H9 (cell line): ENCODE data around the gene SLC7A1. TPM values are rescaled to one million over a fixed set of nuclear protein-coding genes. Genes with fewer than 3 reads are reported as not detected.

ENCODE experiments used
- DNase-seq: peaks from one replicate; pipeline ENCODE4 v3.0.0-alpha.2; 2017
- H2AFZ ChIP-seq: one replicate; pipeline ENCODE4 v1.6.1; 2013; ENCODE audit warnings: mild to moderate bottlenecking, low read length, control low read depth, moderate library complexity
- H2AK5ac ChIP-seq: 2 replicates; pipeline ENCODE4 v1.6.1; 2013; ENCODE audit warnings: low read length, control low read depth, mixed read lengths; ENCODE audit not compliant: insufficient read length
- H2BK120ac ChIP-seq: one replicate; pipeline ENCODE4 v1.6.1; 2013; ENCODE audit warnings: low read depth, mild to moderate bottlenecking, low read length, control low read depth, inconsistent platforms; ENCODE audit not compliant: poor library complexity, severe bottlenecking
- H2BK12ac ChIP-seq: 2 replicates; pipeline ENCODE4 v1.6.1; 2013; ENCODE audit warnings: low read length, control low read depth, mixed read lengths, low read depth; ENCODE audit not compliant: insufficient read length
- H2BK15ac ChIP-seq: 2 replicates; pipeline ENCODE4 v1.6.1; 2013; ENCODE audit warnings: low read depth, low read length, control low read depth
- H2BK20ac ChIP-seq: one replicate; pipeline ENCODE4 v1.6.1; 2013; ENCODE audit warnings: low read depth, mild to moderate bottlenecking, low read length, control low read depth, inconsistent platforms; ENCODE audit not compliant: poor library complexity, severe bottlenecking
- H2BK5ac ChIP-seq: 2 replicates; pipeline ENCODE4 v1.6.1; 2013; ENCODE audit warnings: low read length, control low read depth, mixed read lengths; ENCODE audit not compliant: insufficient read length
- H3K14ac ChIP-seq: 2 replicates; pipeline ENCODE4 v1.6.1; 2013; ENCODE audit warnings: low read length, control low read depth; ENCODE audit not compliant: insufficient read depth
- H3K18ac ChIP-seq: 2 replicates; pipeline ENCODE4 v1.6.1; 2013; ENCODE audit warnings: low read depth, mild to moderate bottlenecking, mixed read lengths, low read length, control low read depth; ENCODE audit not compliant: insufficient read length
- H3K23ac ChIP-seq: 2 replicates; pipeline ENCODE4 v1.6.1; 2013; ENCODE audit warnings: low read length, control low read depth, mixed read lengths, low read depth; ENCODE audit not compliant: insufficient read length
- H3K23me2 ChIP-seq: 2 replicates; pipeline ENCODE4 v1.6.1; 2013; ENCODE audit warnings: low read depth, mild to moderate bottlenecking, mixed read lengths, low read length, control low read depth; ENCODE audit not compliant: insufficient read length, poor library complexity, severe bottlenecking
- H3K27ac ChIP-seq: 2 replicates; pipeline ENCODE4 v1.5.1; 2013; ENCODE audit warnings: low read length, control low read depth, mixed read lengths, low read depth; ENCODE audit not compliant: insufficient read length
- H3K27me3 ChIP-seq: 2 replicates; pipeline ENCODE4 v1.6.1; 2013; ENCODE audit warnings: low read length, control low read depth, inconsistent platforms; ENCODE audit not compliant: insufficient read depth
- H3K4ac ChIP-seq: 2 replicates; pipeline ENCODE4 v1.6.1; 2013; ENCODE audit warnings: low read depth, mild to moderate bottlenecking, control low read depth, inconsistent platforms, low read length, moderate library complexity
- H3K4me1 ChIP-seq: 2 replicates; pipeline ENCODE4 v1.6.1; 2013; ENCODE audit warnings: low read length, control low read depth, inconsistent platforms; ENCODE audit not compliant: insufficient read depth
- H3K4me2 ChIP-seq: 2 replicates; pipeline ENCODE4 v1.6.1; 2013; ENCODE audit warnings: low read length, control low read depth, mixed read lengths; ENCODE audit not compliant: insufficient read length, insufficient read depth
- H3K56ac ChIP-seq: 2 replicates; pipeline ENCODE4 v1.6.1; 2013; ENCODE audit warnings: low read depth, mild to moderate bottlenecking, mixed read lengths, low read length, control low read depth; ENCODE audit not compliant: insufficient read length
- H3K79me1 ChIP-seq: 2 replicates; pipeline ENCODE4 v1.6.1; 2013; ENCODE audit warnings: low read depth, mild to moderate bottlenecking, moderate library complexity, low read length, control low read depth, inconsistent platforms; ENCODE audit not compliant: insufficient read depth, poor library complexity, severe bottlenecking
- H3K79me2 ChIP-seq: 2 replicates; pipeline ENCODE4 v1.6.1; 2013; ENCODE audit warnings: low read length, control low read depth, inconsistent platforms; ENCODE audit not compliant: insufficient read depth
- H3K9ac ChIP-seq: 2 replicates; pipeline ENCODE4 v1.6.1; 2013; ENCODE audit warnings: low read length, control low read depth, mixed read lengths; ENCODE audit not compliant: insufficient read length; ENCODE audit errors: extremely low read depth
- H3K9me3 ChIP-seq: one replicate; pipeline ENCODE4 v1.6.1; 2013; ENCODE audit warnings: low read depth, low read length, inconsistent platforms; ENCODE audit not compliant: control insufficient read depth
- H3T11ph ChIP-seq: one replicate; pipeline ENCODE4 v1.6.1; 2013; ENCODE audit warnings: mild to moderate bottlenecking, low read length, control low read depth, inconsistent platforms
- H4K20me1 ChIP-seq: one replicate; pipeline ENCODE4 v1.6.1; 2013; ENCODE audit not compliant: control insufficient read depth, insufficient read length, insufficient read depth
- H4K5ac ChIP-seq: 2 replicates; pipeline ENCODE4 v1.6.1; 2013; ENCODE audit warnings: low read depth, mild to moderate bottlenecking, mixed read lengths, low read length, control low read depth; ENCODE audit not compliant: insufficient read length
- H4K8ac ChIP-seq: replicated peaks from 2 replicates; pipeline ENCODE4 v1.6.1; 2013; ENCODE audit warnings: low read length, control low read depth, mixed read lengths, low read depth; ENCODE audit not compliant: insufficient read length
- H4K91ac ChIP-seq: 2 replicates; pipeline ENCODE4 v1.6.1; 2013; ENCODE audit warnings: low read depth, mild to moderate bottlenecking, moderate library complexity, mixed read lengths, low read length, control low read depth; ENCODE audit not compliant: insufficient read length
- H3K27ac Mint-ChIP-seq, 3 experiments: 2 replicates in 2 of 3; 3 replicates in 1 of 3; pipeline ENCODE4 v1.8.0; 2020 to 2021; ENCODE audit warnings: mixed read lengths in 3 of 3, mild to moderate bottlenecking in 1 of 3, moderate library complexity in 1 of 3
- H3K27me3 Mint-ChIP-seq: 2 replicates; pipeline ENCODE4 v1.8.0; 2021; ENCODE audit warnings: low read depth, mild to moderate bottlenecking, moderate library complexity, mixed read lengths
- H3K36me3 Mint-ChIP-seq, 3 experiments: 2 replicates in 2 of 3; 3 replicates in 1 of 3; pipeline ENCODE4 v1.8.0; 2020 to 2021; ENCODE audit warnings: low read depth in 3 of 3, mixed read lengths in 3 of 3; ENCODE audit not compliant: insufficient read depth in 1 of 3
- H3K4me1 Mint-ChIP-seq, 2 experiments: 2 replicates each; pipeline ENCODE4 v1.8.0; 2020; ENCODE audit warnings: mixed read lengths in 2 of 2
- H3K4me3 Mint-ChIP-seq, 2 experiments: 2 replicates in 1 of 2; 3 replicates in 1 of 2; pipeline ENCODE4 v1.8.0; 2020 to 2021; ENCODE audit warnings: mild to moderate bottlenecking in 2 of 2, mixed read lengths in 2 of 2, moderate library complexity in 1 of 2
- H3K9me3 Mint-ChIP-seq, 2 experiments: 2 replicates in 1 of 2; 3 replicates in 1 of 2; pipeline ENCODE4 v1.8.0; 2020; ENCODE audit warnings: mild to moderate bottlenecking in 2 of 2, mixed read lengths in 2 of 2, moderate library complexity in 1 of 2
- CTCF ChIP-seq: fragments of 200-600 bp; sonication (generic); conservative IDR thresholded peaks from 3 replicates; pipeline ENCODE4 v1.8.0; 2021; ENCODE audit warnings: antibody characterized with exemption, mild to moderate bottlenecking
- WGBS: extraction: QIAGEN DNeasy Blood & Tissue Kit; methylation state at CpG from one replicate; pipeline ENCODE4 v1.1.7; 2013; ENCODE audit warnings: missing lambda C conversion rate, low lambda C conversion rate, mixed read lengths; ENCODE audit not compliant: insufficient read length; ENCODE audit errors: extremely low coverage; 5-methylcytosine and 5-hydroxymethylcytosine counted together
- total RNA-seq: library from RNA; stranded (reverse); gene quantifications from 2 replicates; pipeline ENCODE4 v1.2.1, GENCODE V29; 2021

The SLC7A1 gene
- total RNA-seq, 1 experiment from 2014 or later = 109 TPM

- no peak for DNase-seq
- no peak overlapping the region for H2BK5ac ChIP-seq
- no peak overlapping the region for H3K27ac ChIP-seq
- no peak overlapping the region for H3K4ac ChIP-seq
- no peak overlapping the region for H2AK5ac ChIP-seq
- H2BK12ac ChIP-seq = no peak overlapping the region
- H3K9me3 Mint-ChIP-seq = no peaks in the 10 kb centered on the region
- no peak overlapping the region for H3K56ac ChIP-seq
- H3K4me3 Mint-ChIP-seq = no peak overlapping the region
- H3K9ac ChIP-seq = no peak overlapping the region
- no peak overlapping the region for H3K14ac ChIP-seq
- H2AFZ ChIP-seq = no peak overlapping the region
- H3K23ac ChIP-seq = no peak overlapping the region
- no peak overlapping the region for H4K5ac ChIP-seq
- H3K79me1 ChIP-seq = no peaks in the 10 kb centered on the region
- no peaks in the 10 kb centered on the region for H3K9me3 ChIP-seq
- no peak overlapping the region for H4K8ac ChIP-seq
- peaks cover 2% of the 10 kb centered on the region; the same call in 1 of the 2 replicates for H3K27me3 Mint-ChIP-seq
- H2BK15ac ChIP-seq = no peak overlapping the region
- no peak overlapping the region for H3K18ac ChIP-seq
- no peaks in the 10 kb centered on the region for H3K23me2 ChIP-seq
- H2BK20ac ChIP-seq = no peak overlapping the region
- no peak for TF ChIP-seq CTCF
- no peak overlapping the region for H3K4me2 ChIP-seq
- H4K20me1 ChIP-seq = no peaks in the 10 kb centered on the region
- whole genome bisulfite sequencing = no CpG with 5 or more reads among the region's 14 CpGs
- no peak overlapping the region for H3T11ph ChIP-seq
- H3K4me1 ChIP-seq = peaks cover 9% of the 10 kb centered on the region; the same call in 1 of the 2 replicates
- H4K91ac ChIP-seq = no peak overlapping the region
- H3K79me2 ChIP-seq = no peaks in the 10 kb centered on the region
- H3K27me3 ChIP-seq = no peaks in the 10 kb centered on the region; the same call in 1 of the 2 replicates
- no peaks in the 10 kb centered on the region for H3K36me3 Mint-ChIP-seq
- no peak overlapping the region for H2BK120ac ChIP-seq
- H3K4me1 Mint-ChIP-seq = peaks cover 30 to 32% of the 10 kb centered on the region in 2 experiments
- H3K27ac Mint-ChIP-seq = no peak overlapping the region
These were observed 105.6 kb downstream of the SLC7A1 start for GRCh38 chr13:29489650-29490560.
